OCI-LY3 (cell line): ENCODE data around the gene SERPINA10.

Source experiments
- H2AFZ ChIP-seq: fragments of 200-600, 300-600 bp; shearing (Covaris generic); 2 replicates; pipeline ENCODE4 v1.6.0; 2014; ENCODE audit warnings: antibody characterized with exemption, low read depth, low read length
- H3K27ac ChIP-seq: fragments of 200-600, 300-600 bp; sonication (generic); 2 replicates; pipeline ENCODE4 v1.5.1; 2014; ENCODE audit warnings: mild to moderate bottlenecking, low read length, moderate library complexity, mixed read lengths
- H3K27me3 ChIP-seq: fragments of 200-600, 300-600 bp; sonication (generic); 2 replicates; pipeline ENCODE4 v1.6.1; 2014; ENCODE audit warnings: low read depth, low read length, mixed read lengths
- H3K36me3 ChIP-seq: fragments of 200-600, 300-600 bp; sonication (generic); replicated peaks from 2 replicates; pipeline ENCODE3; 2014; ENCODE audit warnings: low read depth, low read length, mixed read lengths
- H3K4me1 ChIP-seq: fragments of 300-600, 200-600 bp; sonication (generic); 2 replicates; pipeline ENCODE4 v1.6.1; 2014; ENCODE audit warnings: low read length, mixed read lengths
- H3K4me2 ChIP-seq: fragments of 200-600, 300-600 bp; sonication (generic); 2 replicates; pipeline ENCODE4 v1.6.1; 2014; ENCODE audit warnings: low read length, mixed read lengths
- H3K4me3 ChIP-seq: fragments of 300-600, 200-600 bp; sonication (generic); 2 replicates; pipeline ENCODE4 v1.5.1; 2014; ENCODE audit warnings: antibody characterized with exemption, mild to moderate bottlenecking, low read length, moderate library complexity
- H3K79me2 ChIP-seq: fragments of 300-600, 200-600 bp; shearing (Covaris generic); 2 replicates; pipeline ENCODE4 v1.6.1; 2014; ENCODE audit warnings: mild to moderate bottlenecking, low read length, mixed read lengths
- H3K9ac ChIP-seq: fragments of 300-600, 200-600 bp; shearing (Covaris generic); 2 replicates; pipeline ENCODE4 v1.6.0; 2014; ENCODE audit warnings: mild to moderate bottlenecking, low read length, moderate library complexity
- H3K9me3 ChIP-seq: fragments of 200-600, 300-600 bp; shearing (Covaris generic); 2 replicates; pipeline ENCODE4 v1.6.1; 2014; ENCODE audit warnings: low read length, mixed read lengths; ENCODE audit not compliant: insufficient read depth
- H4K20me1 ChIP-seq: fragments of 200-600, 300-600 bp; sonication (generic); 2 replicates; pipeline ENCODE4 v1.6.1; 2016; ENCODE audit warnings: low read length, mixed read lengths; ENCODE audit not compliant: insufficient read depth
- EZH2phosphoT487 ChIP-seq: fragments of 200-600 bp; shearing (Covaris generic); IDR thresholded peaks from 2 replicates; pipeline ENCODE4 v1.6.1; 2018; ENCODE audit warnings: antibody characterized with exemption, mixed run types, low read depth
- TF ChIP-seq, protein P1 (sequence below): fragments of 200-600, 300-600 bp; sonication (generic); IDR thresholded peaks from 2 replicates; pipeline ENCODE4 v1.5.1; 2014; ENCODE audit warnings: antibody characterized with exemption, low read length, low read depth

SERPINA10 gene

GRCh38 chr14:94332587-94332986 is 39.5 kb upstream of the SERPINA10 start:
- H4K20me1 ChIP-seq: no peaks in the 10 kb centered on the region
- no peak for TF ChIP-seq EZH2phosphoT487
- TF ChIP-seq, protein P1, sequence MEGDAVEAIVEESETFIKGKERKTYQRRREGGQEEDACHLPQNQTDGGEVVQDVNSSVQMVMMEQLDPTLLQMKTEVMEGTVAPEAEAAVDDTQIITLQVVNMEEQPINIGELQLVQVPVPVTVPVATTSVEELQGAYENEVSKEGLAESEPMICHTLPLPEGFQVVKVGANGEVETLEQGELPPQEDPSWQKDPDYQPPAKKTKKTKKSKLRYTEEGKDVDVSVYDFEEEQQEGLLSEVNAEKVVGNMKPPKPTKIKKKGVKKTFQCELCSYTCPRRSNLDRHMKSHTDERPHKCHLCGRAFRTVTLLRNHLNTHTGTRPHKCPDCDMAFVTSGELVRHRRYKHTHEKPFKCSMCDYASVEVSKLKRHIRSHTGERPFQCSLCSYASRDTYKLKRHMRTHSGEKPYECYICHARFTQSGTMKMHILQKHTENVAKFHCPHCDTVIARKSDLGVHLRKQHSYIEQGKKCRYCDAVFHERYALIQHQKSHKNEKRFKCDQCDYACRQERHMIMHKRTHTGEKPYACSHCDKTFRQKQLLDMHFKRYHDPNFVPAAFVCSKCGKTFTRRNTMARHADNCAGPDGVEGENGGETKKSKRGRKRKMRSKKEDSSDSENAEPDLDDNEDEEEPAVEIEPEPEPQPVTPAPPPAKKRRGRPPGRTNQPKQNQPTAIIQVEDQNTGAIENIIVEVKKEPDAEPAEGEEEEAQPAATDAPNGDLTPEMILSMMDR: no peak
- no peaks in the 10 kb centered on the region for H3K79me2 ChIP-seq
- no peaks in the 10 kb centered on the region for H3K36me3 ChIP-seq
- no peak overlapping the region for H3K4me3 ChIP-seq
- H3K9ac ChIP-seq: no peak overlapping the region
- no peaks in the 10 kb centered on the region for H3K9me3 ChIP-seq
- no peak overlapping the region for H3K4me2 ChIP-seq
- no peaks in the 10 kb centered on the region for H3K4me1 ChIP-seq
- H2AFZ ChIP-seq: no peak overlapping the region
- H3K27me3 ChIP-seq: no peaks in the 10 kb centered on the region
- no peak overlapping the region for H3K27ac ChIP-seq

- Histone ChIP-seq H3K9me3 (no peaks in the 10 kb centered on the region), H3K4me3 (no peak overlapping the region), H3K4me1 (no peaks in the 10 kb centered on the region), H3K36me3 (no peaks in the 10 kb centered on the region), H3K27me3 (no peaks in the 10 kb centered on the region), H3K4me2 (no peak overlapping the region), H3K79me2 (no peaks in the 10 kb centered on the region), H4K20me1 (no peaks in the 10 kb centered on the region), H2AFZ (no peak overlapping the region), H3K9ac (no peak overlapping the region), H3K27ac (no peak overlapping the region)
- TF ChIP-seq, protein P1: no peak
- no peak for TF ChIP-seq EZH2phosphoT487
These were observed 39.1 kb upstream of the SERPINA10 start for GRCh38 chr14:94332063-94332583.

GRCh38 chr14:94331462-94331861 is 38.4 kb upstream of the SERPINA10 start:
- H3K27me3 ChIP-seq: no peaks in the 10 kb centered on the region
- H3K79me2 ChIP-seq: no peaks in the 10 kb centered on the region
- H3K36me3 ChIP-seq: no peaks in the 10 kb centered on the region
- H3K27ac ChIP-seq: no peak overlapping the region
- no peaks in the 10 kb centered on the region for H4K20me1 ChIP-seq
- H3K4me3 ChIP-seq: no peak overlapping the region
- no peak overlapping the region for H3K4me2 ChIP-seq
- H2AFZ ChIP-seq: no peak overlapping the region
- H3K9me3 ChIP-seq: no peaks in the 10 kb centered on the region
- H3K9ac ChIP-seq: no peak overlapping the region
- H3K4me1 ChIP-seq: no peaks in the 10 kb centered on the region
- no peak for TF ChIP-seq EZH2phosphoT487
- TF ChIP-seq, protein P1: no peak

DNA sequence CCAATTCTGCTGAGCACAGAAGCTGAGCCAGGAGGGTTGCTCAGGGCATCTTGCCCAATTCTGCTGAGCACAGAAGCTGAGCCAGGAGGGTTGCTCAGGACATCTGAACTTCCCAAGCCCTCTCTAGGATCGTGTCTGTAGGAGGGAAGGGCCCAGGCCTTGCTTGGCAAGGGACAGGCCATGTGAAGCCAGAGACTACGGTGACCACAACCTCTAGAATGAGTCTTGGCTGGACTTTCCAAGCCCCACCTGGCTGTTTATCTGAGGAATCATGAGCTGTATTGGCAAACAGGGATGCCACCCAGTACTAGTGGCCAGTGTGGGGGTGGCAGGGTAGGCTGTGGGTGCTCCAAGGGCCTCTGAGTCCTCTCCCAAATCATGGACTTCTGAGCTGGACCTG is 37.8 kb upstream of the SERPINA10 start:
- no peak overlapping the region for H2AFZ ChIP-seq
- H3K4me2 ChIP-seq: no peak overlapping the region
- no peaks in the 10 kb centered on the region for H3K4me1 ChIP-seq
- H3K9ac ChIP-seq: no peak overlapping the region
- H3K4me3 ChIP-seq: no peak overlapping the region
- no peaks in the 10 kb centered on the region for H3K79me2 ChIP-seq
- no peaks in the 10 kb centered on the region for H3K27me3 ChIP-seq
- H3K9me3 ChIP-seq: no peaks in the 10 kb centered on the region
- TF ChIP-seq, protein P1: no peak
- no peak for TF ChIP-seq EZH2phosphoT487
- H4K20me1 ChIP-seq: no peaks in the 10 kb centered on the region
- H3K27ac ChIP-seq: no peak overlapping the region
- H3K36me3 ChIP-seq: no peaks in the 10 kb centered on the region
